ENCODE measurements around the gene CEMIP.

The CEMIP gene

DNA sequence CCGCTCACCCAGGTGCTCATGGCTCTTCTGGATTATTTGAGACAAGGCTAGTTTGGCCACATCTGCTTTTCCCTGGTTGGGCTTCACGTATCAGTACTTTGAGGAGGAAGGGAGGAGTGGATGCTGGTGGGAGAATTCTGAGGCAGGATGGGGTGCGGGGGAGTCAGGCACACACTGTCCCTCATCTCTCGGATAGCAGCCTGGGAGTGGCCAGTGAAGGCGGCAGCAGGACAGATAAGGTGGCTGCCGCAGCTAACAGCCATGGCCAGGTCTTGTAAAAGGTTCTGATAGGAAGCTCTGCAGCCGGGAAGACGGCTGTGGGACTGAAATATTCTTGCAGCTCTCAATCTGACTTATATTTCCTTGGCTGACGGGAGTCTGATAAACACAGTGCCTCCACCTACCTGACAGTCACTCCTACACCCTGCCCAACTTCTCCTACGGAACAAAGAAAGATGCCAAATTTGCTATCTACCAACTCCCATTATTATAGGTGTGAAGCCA, 123.2 kb downstream of the CEMIP start:
- no peak for DNase-seq

DNA sequence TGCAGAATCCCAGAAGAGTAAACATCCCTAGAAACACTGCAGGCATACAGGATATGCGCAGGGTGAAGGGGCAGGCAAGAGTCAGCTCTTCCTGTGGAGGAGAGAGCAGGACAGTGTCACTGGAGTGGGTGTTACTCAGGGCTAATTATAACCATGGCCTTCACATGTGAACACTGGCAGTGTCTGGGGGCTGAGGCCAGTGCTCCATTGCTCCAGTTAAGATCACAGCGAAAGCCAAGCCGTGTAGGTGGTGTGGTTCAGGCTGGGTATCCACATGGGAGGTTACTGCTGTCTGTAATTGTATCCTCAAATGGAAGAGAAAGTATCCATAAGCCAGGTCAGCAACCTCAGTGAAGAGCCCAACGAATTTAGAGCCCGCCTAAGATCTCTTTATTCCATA, 125.8 kb downstream of the CEMIP start:
- no peak for DNase-seq

DNA sequence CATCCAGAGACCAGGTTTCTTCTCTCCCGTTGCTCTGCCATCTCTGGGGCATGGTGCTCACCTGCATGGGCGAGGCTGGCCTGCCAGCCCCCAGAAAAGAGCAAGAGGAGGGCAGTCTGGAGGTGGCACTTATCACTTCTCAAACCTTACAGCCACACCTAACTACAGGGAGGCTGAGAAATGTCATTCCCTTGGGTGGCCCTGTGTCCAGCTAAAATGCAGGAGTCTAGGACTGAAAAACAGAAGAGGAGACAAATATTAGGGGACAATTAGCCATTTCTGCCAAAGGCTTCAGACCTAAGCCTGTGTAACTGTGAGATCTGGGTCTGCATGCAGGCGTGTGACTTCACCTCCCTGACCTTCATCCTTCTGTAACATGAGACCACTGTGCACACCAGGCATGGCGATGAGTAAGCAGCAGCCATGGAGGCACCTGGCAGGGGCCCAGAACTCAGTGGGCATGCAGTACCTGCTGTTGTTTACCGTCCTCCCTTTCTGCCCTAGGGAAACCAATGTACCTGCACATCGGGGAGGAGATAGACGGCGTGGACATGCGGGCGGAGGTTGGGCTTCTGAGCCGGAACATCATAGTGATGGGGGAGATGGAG, 127.1 kb downstream of the CEMIP start:
- DNase-seq = no peak

DNA sequence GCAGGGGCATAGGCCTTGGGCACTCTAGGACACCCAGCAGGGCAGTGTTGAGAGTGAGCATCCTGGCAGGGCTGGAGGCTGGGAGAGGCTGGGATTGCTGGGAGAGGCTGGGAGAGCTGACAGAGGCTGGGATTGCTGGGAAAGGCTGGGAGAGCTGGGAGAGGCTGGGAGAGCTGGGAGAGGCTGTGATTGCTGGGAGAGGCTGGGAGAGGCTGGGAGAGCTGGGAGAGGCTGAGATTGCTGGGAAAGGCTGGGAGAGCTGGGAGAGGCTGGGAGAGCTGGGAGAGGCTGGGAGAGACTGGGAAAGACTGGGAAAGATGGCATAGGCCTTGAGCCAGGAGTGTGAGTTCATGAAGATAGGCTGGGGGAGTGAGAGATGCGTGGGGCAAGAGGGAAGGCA, 132.7 kb downstream of the CEMIP start:
- no peak for DNase-seq

DNA sequence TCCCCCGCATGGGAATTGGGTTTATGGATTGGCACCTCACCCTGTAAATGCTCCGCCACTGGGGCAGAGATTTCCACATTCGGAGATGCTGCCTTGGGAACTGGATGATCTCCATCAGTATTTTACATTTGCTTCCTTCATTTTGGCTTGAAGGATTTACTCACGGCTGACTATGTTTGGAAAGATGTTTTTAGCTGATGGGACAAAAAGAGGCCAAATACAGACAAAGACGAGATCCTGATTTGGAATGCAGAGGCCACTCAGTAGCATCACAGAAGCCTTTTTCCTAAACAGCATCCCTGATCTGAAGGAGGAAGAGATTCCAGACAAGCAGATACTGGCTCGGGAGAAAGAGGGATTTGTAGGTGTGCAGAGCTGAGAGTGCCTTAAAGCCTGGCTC, 133.5 kb downstream of the CEMIP start:
- DNase-seq = no peak

DNA sequence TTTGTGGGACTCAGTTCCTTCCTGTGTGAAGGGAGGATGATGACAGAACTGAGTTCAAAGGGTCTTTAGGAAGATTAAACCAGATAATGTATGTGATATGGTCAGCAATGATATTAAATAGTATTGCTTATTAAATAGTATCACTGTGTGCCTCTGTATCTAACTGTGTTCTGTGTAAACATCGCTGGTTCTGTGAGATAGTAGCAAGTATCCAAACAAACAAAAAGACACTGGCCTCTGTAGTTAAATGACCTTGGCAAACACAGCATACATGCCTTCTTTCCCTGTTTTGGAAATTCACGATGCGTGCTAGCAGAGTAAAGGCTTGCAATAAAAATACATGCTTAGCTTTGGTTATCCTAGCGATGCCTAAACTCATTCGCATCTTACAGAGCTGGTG, 134.4 kb downstream of the CEMIP start:
- DNase-seq = no peak

DNA sequence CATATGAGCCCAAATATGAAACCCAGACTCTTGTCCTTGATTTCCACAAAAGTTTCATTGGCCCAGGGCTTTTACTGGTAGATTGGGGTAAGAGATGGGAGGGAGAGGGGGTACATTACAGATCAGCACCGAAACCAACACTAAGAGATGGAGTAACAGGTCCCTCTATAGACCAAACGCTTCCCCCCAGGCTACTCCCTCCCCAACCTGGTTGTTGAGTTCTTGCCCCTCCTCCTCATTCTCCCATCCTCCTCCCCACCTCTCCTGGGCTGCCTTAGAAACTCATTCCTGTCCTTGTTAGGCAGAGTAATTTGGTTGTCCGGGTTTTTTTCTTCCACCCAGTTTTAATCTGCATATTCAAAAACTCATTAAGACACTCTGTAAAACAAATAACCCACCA, 136.3 kb downstream of the CEMIP start:
- DNase-seq = no peak

DNA sequence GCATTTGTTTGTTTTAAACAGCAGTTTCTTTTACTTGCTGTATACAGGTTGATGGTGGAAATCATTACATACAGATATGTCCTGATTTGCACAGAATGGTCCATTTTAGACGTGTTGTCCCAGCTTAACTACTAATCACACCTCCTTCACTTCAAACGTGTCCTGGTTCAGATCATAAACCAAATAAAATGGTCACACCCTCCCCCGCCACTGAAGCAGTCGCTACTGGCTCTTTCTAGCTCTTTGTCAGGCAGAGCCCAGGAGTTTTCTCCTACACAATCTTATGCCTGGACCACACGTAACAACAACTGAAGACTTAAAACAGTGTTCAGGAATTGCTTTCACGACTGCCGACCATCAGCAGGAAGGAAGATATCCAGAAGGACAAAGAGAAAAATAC, 136.9 kb downstream of the CEMIP start:
- no peak for DNase-seq

DNA sequence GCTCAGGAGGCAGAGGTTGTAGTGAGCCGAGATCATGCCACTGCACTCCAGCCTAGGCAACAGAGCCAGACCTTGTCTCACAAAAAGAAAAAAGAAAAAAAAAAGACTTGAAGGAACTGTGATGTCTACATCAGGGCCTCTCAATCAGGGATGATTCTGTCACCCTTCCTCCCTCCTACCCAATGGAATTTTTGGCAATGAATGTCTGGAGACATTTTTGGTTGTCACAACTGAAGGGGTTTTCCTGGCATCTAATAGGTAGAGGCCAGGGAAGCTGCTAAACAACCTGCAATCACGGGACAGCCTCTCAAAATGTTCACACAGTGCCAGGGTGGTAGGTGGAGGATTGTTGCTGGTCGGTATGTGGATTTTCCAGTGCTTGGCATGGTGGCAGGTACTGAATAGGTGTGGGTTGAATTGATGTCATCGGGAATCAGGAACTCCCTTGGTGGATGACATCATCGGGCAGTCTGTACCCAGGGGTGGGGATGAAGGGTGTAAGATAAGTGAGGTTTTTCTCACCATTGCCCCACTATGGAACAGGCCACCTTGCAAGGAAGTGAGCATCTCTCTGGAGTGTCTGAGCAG, 139.1 kb downstream of the CEMIP start:
- no peak for DNase-seq

DNA sequence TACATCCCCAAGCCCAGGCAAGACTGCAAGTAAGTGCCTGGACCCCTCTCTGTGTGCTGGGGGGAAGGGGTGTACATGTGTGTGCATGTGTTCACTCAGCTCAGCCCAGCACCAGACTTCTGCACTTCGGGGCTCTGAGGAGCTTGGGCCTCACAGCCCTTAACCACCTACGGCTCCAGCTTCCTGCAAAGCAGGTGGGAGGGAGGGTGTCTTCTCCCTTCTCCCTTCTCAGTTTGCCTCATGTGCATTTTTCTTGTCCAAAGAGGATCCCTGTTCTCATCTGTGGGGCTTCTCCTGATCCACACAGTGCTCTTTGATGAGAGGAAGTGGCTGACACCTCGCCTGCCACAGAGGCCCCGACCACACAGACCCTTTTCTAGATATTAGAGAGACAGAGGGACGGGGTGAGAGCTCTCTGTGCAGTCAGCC, 141.1 kb downstream of the CEMIP start:
- no peak for DNase-seq

DNA sequence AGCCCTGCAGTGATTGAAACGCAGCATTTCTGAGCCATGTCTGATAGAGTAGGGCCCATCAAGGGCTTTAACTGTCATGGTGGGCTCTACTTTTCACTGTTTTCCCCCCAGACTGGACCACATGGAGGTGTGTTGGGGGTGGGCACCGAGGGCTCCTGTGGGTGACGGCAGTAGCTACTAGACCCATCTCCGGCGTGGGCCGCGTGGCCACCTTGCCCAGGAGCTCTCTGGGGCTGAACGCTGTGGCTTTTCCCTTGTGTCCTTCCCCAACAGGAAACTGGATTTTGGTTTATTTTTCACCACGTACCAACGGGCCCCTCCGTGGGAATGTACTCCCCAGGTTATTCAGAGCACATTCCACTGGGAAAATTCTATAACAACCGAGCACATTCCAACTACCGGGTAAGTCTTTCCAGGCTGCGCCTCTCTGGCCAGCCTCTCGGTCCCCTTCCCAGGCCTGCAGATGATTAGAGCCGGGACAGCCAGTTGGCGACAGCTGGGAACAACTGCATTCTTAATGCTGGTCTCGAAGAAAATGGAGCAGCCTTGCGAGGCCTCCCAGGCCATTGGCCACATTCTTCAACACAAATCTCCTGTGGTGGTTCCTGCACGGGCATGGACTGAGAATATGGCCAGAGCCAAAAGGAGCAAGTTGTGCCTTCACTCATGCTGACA, 142.7 kb downstream of the CEMIP start:
- DNase-seq = no peak

DNA sequence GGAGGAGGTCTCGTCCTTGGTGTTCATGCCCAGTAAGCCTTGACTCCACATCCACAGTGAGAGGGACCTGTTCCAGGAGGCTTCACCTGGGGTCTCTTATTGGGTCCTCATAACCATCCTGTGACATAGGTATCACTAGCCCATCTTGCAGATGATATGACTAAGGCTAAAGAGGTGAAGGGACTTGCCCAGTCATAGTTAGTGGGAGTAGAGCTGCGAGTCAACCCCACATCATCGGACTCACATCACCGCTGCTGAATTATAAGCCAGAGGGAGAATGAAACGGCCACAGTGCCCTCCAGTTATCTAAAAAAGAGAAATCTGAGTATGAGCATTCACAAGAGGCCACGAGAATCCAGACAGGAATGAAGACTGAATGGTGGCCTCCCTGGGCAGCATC, 144.5 kb downstream of the CEMIP start:
- no peak for DNase-seq

DNA sequence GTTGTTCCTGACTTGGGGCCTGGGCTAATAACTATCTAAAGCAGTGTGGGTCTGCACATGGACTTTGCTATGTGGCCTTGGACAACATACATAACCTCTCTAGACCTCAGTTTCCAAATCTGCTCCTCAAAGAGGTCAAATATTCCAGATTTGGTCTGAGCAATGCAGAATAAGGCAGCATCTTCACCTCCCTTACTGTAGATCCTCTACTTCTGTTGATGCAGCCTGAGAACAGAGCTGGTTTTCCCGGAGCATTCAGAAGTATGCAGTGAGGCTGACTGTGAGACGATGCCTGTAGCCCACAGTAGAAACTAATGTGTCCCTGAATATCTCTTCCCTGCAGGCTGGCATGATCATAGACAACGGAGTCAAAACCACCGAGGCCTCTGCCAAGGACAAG, 145.1 kb downstream of the CEMIP start:
- no peak for DNase-seq

DNA sequence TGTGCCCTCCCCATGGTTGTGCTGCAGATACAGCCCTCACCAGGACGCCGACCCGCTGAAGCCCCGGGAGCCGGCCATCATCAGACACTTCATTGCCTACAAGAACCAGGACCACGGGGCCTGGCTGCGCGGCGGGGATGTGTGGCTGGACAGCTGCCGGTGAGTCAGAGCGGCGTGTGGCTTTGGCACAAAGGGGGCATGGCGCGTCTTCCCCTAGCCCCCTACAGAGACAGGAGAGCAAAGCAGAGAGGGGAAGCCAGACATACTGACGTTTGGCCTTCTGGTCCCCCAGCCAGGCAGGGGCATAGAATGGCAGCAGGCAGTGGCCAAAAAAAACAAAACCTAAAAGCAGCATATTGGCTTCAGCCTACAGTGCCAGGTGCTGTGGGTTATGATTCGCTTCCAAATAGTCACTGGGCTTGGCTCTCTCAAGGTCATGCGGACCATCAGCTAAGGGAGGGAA, 146.5 kb downstream of the CEMIP start:
- no peak for DNase-seq

DNA sequence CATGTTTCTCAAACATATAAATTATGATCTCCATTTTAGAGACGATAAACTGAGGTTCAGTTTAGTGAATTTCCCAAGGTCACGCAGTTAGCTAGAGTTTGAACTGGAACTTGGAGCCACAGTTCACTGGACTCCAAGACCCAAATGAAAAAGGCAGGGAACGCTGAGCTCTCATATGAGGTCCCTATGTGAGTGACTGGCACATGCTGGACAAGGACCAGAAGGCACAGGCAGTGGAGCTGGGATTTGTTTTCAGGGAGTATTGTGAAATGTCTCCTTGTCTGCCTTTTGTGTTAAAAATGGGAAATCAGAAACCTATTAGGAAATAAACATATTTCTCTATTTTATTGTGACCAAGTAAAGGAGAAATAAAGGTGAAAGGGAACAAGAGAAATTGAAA, 147.0 kb downstream of the CEMIP start:
- no peak for DNase-seq

DNA sequence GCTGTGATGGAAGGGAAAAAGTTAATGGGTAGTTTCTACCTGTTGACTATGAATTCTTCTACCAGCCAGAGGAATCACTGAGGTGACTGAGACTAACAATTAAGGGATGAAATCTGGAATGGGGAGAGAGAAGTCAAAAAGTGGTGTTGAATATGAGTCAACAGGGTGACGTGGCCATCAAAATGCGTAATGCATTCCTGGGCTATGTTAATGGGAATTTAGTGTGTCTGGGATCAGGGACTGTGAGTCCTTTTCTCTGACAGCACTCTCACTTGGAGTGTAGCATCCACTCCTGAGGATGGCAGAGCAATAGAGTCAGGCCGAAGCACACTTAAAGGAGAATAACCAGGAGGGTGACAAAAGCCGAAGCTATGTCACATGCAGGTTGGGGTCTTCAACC, 150.1 kb downstream of the CEMIP start:
- no peak for DNase-seq

DNA sequence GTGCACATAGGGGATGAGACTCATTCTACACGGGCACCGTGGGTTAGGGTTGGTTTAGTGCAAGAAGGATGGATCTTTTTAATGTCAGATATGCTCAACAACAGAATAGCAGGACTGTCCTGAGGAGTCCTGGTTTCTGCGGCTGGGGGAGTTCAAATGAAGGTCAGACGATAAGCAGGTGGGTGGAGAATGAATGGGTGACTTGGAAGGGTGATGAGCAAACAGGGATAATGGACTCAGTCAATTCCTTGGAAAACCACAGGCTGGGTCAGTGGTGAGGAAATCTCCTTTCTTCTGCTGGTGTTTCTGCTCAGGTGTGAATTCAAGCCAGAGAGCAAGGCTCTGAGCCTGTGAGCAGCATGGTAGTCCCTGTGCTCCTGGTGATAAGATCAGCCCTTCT, 150.5 kb downstream of the CEMIP start:
- DNase-seq = no peak

DNA sequence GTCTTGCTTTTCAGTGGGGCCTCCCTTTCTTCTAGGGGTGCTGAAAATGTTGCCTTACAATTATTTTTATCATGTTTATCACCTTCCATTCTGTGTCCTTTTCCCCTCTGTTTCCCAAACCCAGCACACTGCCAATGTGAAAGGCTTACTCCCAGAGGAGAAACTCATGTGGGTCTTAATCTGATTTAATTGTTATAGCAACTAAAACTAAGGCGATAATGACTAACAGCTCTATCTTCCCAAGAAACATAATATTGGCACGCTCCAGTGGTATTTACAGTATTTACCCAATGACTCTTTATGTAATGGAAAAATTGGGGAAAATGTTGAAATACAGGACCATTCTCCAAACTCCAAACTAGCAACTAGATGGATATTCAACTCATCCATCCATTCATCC, 152.0 kb downstream of the CEMIP start:
- no peak for DNase-seq

DNA sequence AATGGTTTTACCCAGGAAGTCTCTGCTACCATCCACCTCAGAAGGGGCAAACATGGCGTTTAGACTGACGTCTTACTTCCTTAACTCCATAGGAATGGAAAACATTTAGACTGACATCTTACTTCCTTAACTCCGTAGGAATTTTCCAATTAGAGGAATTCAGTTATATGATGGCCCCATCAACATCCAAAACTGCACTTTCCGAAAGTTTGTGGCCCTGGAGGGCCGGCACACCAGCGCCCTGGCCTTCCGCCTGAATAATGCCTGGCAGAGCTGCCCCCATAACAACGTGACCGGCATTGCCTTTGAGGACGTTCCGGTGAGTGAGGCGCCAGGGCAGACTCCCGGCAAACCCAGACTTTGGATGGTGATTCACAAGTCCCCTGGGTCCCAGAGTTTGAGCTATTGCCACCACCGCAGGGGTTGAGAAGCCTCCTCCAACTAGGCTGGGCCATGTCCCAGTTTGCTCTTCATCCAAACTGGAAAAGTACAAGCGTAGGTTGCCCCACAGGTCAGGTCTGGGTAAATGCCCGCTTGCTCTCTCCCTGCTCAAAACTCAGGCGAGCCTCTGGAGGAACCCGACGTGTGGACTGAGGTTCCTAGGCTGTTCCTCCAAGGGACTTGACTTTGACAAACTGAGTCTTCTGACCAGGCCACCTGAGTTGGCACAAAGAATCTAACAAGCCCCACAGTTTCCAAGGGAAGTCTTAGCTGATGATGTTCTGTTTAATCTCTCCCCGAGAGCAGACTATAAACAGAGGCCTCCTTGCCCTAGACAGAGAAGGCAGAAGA, 152.7 kb downstream of the CEMIP start:
- no peak for DNase-seq

DNA sequence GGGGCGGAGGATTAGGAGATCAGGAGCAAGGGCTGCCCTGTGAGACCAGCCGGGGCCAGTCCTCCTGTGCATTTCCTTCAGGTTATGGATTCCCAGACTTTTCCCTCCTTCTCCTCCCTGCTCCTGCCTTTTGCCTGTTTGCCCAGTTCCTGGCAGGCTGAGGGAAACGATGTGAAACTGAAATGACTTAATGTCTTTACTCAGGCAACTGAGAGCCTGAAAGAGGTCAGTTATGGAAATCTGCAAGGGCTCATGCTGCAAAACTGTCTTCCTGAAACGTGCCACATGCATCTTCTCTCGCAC, 153.3 kb downstream of the CEMIP start:
- no peak for DNase-seq

DNA sequence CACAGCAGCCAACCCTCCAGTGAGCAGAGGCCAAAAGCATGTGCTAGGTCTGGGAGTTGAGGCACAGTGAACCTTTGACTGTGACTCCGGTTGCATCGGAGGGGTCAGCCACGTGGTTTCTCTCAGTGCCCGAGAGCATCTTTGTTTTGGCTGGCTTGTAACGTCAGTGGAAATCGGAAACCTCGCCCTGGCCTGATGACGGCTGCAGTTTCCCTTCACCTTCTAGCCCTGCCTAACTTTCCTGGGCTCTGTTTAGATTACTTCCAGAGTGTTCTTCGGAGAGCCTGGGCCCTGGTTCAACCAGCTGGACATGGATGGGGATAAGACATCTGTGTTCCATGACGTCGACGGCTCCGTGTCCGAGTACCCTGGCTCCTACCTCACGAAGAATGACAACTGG, 153.8 kb downstream of the CEMIP start:
- DNase-seq = no peak

DNA sequence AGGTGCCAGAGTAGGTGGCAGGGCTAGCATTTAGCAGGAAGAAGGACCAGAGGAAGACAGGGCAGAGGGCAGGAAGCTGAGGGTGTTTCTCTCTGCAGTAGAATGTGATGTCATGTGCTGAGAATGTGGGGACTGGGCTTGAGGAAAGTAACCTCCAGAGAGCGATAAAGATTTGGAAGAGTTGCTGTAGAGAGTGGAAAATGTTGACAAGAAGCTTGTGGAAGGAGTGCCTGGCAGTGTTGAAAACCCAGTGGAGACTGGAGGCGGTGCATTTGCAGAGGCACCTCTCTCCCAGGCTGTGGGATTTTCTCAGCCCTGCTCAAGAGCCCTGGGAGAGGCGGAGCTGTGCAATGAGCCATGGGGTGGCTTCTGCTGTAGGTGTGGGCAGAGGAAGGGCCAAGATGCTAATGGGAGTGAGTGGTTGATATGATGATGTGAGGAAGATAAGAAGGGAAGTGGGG, 155.6 kb downstream of the CEMIP start:
- DNase-seq = no peak

DNA sequence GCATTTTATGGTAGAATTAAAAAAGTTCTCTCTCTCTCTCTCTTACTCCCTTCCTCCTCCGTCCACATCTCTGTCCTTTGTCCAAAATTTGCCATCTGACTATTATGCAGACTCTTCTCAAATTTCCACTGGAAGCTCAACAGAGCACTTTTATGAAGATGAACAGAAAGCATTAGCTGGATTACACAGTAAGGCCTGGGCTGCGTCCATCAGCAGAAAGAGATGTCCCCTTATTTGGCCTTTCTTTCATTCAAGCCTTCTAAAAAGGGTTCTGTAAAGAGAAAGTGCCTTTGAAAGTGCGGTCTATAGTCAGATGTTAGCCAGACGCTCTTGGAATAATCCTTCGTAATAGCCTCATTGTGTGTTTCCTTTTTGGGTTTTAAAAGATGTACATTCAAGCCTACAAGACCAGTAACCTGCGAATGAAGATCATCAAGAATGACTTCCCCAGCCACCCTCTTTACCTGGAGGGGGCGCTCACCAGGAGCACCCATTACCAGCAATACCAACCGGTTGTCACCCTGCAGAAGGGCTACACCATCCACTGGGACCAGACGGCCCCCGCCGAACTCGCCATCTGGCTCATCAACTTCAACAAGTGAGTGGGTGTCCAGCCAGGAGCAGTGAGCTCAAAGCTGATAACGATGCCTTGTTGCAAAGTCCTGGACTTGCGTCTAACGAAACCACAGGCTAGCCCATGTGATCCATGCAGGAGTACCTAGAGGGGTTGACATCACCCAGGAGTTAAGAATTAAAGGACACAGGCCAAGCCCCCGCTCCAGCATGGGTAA, 157.3 kb downstream of the CEMIP start:
- DNase-seq = no peak

Data from activated CD4-positive, alpha-beta T cell treated with anti-CD3 and anti-CD28 coated beads for 1 hour (primary cell).